Hematopoietic multipotent progenitor cell (in vitro differentiated cells): ENCODE measurements around the gene TTN. TPM values are rescaled to one million over a fixed set of nuclear protein-coding genes. Genes with fewer than 3 reads are reported as not detected.
"Not testable (repeated sequence)": the region's sequence is repeated elsewhere in the genome, so short reads cannot be mapped to it uniquely, and the experiment has no call there.

Experiments used
- DNase-seq, 3 donors: peaks; one replicate each; pipeline ENCODE4 v3.0.0-alpha.2; 2011 to 2015; ENCODE audit warnings: low read depth in 2 of 3, low spot score in 2 of 3
- total RNA-seq: library from RNA; depleted of rRNA; stranded (reverse); fragments of >200 nt; gene quantifications from one replicate; pipeline ENCODE4 v1.2.3, GENCODE V29; 2012

Gene TTN
- total RNA-seq, 1 donor = 1.1 TPM

DNA sequence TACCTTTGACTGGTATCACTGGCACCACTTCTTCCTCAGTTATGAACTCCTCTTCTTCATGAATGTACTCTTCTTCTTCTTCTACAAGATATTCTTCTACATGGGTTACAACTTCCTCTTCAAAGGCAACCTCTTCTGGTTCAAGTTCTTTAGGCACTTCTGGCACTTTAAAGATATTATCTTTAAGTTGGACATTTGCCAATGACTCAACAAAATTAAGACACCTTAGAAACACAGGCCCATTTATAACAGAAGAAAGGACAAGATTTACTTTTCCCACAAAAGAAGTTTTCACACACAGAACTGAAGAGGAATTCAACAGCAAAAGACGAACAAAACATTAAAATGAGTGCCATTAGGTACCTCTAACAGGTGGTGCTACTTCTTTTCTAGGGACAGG, 127.3 kb downstream of the TTN start:
- no peak for DNase-seq

DNA sequence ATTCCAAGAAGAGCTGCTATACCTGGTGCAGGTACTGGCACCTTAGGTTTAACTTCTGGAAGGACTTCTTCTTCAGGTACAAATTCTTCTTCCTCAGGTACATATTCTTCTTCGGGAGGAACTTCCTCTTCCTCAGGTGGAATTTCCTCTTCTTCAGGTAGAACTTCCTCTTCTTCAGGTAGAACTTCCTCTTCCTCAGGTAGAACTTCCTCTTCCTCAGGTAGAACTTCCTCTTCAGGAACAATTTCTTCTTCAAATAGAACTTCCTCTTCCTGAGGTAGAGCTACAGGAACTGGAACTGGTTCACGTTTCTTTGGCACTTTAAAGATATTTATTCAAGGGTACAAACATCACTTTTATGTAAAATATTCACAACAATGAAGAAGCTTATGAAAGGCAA, 129.6 kb downstream of the TTN start:
- DNase-seq = no peak

DNA sequence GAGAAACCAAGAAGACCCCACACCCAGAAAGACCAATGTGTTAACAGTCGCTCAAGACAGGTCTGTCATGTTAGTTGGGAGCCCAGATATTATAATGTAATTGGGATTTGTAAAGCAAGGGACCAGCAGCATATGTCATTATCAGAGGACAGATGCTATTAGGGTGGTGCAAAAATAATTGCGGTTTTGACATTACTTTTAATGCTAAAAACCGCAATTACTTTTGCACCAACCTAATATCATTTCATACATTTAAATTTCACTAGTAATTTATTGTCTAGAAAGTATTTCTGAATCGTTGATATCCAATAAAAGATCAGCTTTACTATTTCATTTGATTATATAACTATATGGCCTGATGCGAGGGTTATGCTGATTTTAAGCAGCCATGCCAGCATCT, 131.2 kb downstream of the TTN start:
- no peak for DNase-seq

DNA sequence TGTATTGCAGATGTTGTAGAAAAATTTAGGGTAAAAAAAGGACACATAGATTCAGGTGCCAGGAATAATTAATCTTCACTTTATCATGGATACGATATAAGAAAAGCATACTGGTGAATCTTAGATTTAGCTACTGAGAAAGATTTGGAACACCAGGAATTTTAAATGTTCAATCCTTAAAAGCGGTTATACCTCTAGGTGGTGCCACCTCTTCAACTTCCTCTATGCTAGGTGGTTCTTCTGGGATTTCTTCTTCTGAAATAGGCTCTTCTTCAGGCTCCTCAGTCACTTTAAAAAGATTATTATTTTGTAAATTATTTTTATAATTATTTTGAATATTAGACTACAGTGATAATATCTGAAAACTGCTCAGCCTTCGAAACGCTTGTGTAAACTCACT, 133.1 kb downstream of the TTN start:
- no peak for DNase-seq

DNA sequence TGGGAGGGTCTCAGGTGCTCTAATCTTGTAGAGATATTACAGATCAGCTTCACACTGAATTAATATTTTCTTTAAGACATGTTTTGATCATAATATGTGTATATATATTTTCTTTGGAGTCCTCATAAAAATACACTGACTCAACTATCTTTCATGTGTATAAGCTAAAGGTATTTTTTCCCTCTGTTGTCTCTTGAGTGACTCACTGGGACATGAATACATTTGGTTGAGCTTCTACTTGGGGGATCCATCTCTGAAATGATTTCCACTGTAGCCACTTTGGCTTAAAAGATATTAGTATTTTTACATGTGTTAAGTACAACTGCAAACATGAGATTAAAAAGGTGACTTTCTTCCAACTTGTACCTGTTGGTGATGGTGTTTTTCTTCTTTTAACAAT, 140.8 kb downstream of the TTN start:
- DNase-seq = no peak

DNA sequence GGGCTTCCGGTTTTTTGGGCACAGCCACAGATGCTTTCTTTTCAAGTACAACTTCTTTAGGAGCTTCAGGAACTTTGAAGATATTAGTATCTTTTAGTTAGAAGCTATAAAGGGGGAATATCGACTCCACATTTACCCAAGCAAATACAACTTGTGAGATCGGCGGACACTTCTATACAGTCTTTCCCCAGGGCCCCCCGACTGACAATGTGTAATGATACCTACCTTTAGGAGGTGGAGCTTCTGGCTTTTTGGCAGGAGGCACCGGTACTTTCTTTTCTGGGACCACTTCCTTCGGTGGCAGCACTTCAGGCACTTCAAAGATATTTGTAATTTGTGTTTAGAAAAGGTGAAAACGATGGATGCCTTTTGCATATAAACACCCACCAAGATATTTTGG, 148.7 kb downstream of the TTN start:
- not testable (repeated sequence) for DNase-seq

DNA sequence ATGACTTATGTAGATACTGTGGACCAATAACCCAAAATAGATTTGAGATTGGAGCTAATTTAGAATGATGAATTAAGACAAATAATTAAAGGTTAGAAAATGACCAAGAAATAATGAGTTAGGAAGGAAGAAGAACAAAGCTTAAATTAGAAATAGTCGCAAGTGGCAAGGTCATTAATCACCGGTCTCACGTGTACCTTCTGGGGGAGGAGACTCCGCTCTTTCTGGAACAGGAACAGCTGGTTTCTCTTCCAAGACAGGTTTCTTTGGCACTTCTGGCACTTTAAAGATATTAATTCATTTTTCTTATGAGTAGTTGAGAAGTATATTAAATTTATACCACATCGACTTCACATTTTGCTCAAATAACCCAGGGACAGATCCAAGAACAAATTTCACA, 156.7 kb downstream of the TTN start:
- no peak for DNase-seq

DNA sequence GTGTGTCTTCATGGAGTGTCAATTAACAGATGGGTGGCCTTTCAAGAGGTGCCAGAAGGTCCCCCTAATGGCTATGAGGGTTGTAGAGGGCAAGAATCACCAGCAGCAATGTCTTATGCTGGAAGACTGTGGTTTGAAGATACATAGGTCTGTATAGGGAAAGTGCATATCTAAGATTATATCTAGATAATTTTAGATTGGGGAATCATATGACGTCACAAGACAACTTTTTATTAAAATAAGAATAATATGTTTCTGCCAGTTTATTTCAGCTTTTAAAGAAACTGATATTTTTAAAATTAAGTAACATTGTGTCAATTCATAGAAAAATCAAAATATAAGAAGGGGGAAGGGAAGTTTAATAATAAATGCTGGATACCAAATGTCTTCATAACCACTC, 162.3 kb downstream of the TTN start:
- no peak for DNase-seq

DNA sequence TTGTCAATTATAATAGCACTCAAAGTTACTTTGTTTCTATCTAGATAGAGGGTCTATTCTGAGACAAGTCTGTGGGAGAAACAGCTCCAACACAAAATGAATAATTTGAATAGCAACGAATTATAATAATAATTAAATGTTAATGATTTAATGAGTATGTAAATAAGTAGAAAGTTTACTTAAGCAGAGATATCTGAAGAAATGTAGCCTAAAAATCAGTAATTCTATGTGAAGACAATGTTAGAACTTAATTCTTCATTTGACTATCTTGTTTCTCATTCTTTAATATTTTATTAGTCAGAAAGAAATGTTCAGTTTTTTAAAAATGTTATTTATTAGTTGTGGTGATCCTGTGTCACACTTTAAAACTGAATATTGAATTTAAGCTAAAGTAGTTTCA, 165.7 kb downstream of the TTN start:
- DNase-seq = no peak

DNA sequence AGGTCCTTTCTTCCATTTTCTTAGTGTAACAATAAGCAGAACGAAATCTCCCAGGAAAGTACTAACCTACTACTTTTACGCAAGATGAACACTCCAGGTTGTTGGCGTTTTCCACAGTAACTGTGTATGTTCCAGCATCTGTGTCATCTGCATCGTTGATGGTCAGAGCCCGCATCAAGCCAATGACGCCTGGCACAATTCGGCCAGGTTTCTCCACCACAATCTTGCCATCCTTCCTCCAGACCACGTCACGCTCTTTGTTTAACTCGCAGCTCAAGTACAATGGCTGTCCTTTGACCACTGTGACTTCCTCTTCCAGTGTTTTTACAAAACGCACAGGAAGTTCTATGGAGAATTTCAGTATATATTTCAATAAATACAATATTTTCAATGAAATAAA, 171.3 kb downstream of the TTN start:
- no peak for DNase-seq

DNA sequence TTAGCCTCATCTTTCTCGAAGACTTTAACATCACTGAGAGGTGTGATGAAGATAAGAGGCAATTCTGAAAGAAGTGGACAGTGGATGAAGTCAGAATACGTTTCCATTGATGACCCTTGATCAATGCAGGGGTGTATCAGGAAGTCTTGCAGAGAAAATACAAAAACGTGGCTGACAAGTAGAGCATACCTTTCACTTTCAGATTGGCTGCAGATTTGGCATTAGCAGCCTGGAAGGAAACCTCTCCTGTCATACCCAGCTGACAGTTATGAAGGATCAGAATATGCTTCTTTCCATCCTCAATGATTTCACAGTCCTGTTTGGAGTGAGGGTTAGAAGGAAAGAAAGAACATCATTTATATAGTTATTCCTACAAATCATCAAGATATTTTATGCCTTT, 174.5 kb downstream of the TTN start:
- no peak for DNase-seq

DNA sequence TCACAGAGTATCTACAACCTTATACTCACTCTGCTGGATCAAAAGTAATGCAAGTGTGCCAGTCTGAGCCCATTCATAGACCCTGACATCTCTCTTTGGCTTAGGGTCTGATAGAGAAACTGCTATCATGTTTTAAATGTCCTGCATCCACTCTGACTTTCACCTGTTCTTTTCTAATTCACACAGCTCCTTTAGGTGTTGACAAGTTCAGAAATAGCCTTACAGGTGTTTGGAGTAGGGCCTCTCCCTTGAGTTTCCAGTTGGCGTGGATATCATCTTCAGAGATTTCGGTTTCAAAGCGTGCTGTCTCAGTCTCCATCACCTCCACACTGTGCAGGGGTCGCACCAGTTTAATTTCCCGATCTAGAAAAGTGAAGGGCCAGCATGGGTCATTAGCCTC, 176.6 kb downstream of the TTN start:
- no peak for DNase-seq

DNA sequence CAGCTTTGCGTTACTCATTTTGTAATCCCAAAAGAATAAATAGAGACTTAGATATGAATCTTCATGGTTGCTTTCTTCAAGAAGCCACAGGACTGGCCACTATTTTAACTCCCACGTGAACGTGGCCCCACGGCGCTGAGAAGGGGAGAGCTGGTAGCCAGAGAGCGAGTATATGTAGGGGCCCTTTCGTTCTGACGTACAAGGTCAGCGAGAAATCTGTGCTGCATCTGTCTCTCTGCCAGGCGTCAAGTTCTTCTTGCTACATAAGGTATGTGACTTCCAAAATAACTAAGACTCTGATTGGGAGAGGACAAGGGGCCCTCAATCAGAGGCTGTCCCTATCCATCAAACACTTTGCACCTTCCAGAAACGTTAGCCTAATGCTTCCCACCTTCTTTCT, 177.8 kb downstream of the TTN start:
- DNase-seq = no peak

DNA sequence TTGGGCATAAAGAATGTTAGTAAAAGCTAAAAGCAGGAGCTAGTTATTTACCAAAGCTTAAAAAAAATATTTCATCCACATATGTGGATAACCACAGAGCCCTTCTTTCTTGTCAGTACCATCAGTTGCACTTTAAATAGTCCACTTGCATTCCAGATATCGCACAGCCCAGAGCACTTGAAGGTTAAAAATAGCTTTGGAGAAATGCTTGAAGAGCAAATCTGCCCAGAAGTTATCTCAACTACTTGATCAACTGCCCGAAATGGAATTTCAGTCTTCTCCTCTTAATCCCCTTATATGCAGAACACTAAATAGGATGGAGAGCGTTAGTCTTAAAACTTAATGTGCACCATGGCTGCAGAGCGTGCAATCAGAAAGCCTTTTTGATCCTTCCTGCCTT, 178.6 kb downstream of the TTN start:
- no peak for DNase-seq

DNA sequence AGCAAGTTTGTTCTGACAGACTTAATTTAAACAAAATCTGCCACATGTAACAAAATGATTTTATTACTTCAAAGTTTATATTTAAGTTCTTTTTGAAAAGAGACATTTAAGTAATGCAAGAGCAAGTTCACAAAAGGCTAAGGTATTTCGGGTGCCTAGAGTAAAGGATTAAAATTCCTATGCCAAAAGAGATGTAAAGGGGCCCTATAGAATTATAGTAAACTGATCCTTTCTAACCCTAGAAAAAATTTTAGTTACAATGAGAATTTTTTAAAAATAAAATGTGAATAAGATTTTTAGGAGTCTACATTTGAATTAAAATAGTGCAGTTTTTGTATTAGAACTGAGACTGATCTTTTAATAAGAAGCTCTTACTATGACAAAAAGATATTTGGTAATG, 179.8 kb downstream of the TTN start:
- no peak for DNase-seq

DNA sequence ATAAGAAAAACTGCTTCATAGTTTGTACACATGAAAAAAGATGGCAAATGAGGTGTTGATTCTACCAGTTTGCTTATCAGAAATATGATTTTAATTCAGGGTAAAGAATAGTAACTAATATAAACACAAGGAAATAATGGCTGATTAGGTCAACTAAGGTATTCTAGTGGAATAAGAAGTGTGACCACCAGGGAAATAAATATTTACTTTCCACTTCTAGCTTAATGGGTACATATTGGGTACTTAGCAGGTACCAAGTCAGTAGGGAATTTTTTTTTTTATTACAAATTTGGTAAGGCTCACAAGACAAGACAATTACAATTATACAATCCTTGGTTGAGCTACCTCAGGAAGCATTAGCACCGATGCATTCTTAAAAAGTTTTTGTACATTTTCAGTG, 191.3 kb downstream of the TTN start:
- no peak for DNase-seq

DNA sequence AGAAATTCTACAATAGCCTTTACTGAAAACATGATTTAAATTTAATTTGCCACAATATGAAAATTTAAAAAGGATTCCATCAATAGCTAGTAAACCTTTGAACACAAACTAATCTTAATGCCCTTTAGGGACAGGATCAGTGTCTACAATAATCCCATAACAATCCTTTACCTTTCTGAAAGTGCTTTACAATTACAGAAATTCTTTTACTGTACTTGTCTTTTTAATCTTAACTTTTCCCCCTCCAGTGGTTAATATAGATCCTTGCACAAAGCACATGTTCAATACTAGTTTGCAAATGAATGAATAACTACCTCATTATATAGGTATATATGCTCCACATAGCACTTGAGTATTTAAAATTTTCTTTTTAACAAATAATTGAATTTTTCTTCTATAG, 204.3 kb downstream of the TTN start:
- DNase-seq = no peak

DNA sequence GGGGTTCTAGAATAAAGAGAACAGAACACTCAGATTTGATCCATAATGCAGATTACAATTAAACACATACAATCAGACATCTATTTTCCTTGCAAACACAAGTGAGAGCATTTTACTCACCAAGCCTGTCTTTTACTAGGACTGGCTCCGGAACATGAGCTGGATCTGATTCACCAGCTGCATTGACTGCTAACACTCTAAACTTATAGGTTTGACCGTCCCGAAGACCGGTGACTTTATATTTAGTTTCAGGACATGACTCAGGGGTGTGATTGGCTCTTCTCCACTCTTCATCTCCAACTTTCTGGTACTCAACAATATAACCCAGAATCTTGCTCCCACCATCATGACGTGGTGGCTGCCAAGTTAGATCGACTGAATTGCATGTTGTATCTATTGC, 214.6 kb downstream of the TTN start:
- DNase-seq = no peak

DNA sequence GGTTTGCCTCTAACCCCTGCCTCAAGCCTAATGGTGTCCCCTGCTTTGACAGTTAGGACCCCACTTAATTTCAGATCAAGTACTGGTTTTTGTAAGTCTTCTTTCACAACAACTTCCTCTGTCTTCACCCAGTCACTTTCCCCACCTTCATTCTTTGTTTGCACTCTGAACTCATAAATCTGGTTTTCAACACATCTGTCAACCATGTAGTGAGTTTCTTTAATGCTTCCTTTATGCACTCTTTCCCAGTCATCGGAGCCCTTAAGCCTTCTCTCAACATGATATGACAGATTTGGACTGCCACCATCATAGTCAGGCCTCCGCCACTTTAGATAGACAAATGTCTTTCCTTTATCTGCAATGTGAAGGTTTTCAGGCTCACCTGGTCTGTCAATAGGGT, 217.9 kb downstream of the TTN start:
- no peak for DNase-seq

DNA sequence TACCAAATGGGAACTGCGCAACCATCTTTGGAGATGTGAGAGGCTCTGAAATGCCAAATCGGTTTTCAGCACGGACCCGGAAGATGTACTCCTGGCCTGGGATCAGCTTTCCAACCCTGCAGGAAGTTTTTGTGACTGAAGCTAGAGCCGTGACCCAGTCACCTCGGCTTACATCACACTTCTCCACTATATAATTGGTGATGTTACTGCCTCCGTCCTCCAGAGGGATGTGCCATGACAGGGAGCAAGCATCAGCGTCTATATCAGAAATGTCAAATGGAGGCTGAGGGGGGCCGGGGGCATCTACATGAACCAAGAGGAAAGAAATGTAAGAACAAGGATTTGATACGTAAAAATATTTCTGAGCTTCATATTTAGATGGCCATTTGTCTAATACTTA, 222.6 kb downstream of the TTN start:
- DNase-seq = no peak

DNA sequence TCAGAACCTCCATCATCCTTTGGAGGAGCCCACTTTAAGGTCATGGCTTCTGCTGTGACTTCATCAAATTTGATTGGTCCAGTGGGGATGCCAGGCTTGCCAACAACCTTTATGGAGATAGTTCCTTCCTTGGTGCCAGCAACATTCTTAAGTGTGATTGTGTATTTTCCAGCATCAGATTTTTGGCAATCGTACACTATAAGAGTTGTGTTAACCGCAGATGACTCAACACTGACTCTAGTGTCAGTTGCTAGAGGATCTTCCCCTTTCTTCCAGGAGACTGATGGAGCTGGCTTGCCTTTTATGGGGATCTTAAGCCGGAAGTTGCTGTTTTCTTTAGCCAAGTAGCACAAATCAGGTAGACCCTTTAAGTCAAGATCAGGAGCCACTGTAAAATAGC, 228.2 kb downstream of the TTN start:
- no peak for DNase-seq

DNA sequence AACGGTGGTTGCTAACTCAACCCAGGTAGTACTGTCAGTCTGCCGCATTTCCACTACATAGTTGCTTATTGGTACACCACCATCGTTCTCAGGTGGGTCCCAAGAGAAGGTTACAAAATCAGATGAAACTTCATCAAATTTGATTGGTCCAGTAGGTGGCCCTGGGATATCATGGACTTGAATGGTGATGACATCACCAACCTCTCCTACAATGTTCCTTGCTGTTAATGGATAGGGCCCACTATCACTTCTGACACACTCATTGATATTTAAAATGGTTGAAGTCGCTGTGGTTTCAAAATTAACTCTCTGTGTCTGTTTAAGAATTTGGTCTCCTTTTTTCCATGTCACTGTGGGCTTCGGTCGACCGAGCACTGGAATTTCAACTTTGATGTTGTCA, 232.4 kb downstream of the TTN start:
- no peak for DNase-seq

DNA sequence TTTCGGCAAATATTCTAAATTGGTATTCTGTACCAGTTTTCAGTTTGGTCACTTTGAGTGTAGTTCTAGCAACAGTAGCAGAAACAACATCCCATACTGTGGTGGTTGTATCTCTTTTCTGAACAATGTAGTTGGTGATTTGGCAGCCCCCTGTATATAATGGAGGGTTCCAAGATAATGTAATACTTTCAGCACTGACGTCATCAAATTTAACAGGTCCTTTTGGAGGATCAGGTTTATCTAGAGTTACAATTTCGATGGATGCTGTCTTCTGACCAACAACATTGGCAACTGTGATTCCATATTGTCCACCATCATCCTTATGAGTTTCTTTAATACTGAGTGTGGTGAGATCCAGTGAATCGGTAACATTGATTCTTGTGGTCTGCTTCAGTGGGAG, 239.0 kb downstream of the TTN start:
- DNase-seq = no peak

DNA sequence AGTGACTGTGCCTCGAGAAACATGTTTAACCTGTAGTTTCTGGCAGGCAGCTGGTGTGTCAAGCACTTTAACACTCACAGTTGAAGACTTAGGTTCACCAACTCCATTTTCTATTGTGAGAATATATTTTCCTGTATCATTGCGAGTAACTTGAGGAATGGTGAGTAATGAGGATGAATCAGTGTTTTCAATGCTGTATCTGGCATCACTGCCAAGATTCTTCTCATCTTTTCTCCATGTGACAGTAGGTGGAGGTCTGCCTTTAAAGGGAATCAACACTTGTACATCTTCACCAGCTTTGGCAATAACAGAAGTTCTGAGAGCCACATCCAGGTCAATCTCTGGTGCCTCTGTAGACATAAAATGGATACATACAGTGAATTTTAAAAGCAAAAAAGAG, 254.2 kb downstream of the TTN start:
- no peak for DNase-seq
